Vagina (tissue), 2 donors: ENCODE measurements around the gene HSF5. TPM values are rescaled to one million over a fixed set of nuclear protein-coding genes. Genes with fewer than 3 reads are reported as not detected.
A peak's percentile ranks its signal among the peaks of the same experiment; 100 is the strongest.

ENCODE experiments used
- DNase-seq, 2 donors: peaks; one replicate each; pipeline ENCODE4 v3.0.0-alpha.2; 2017; ENCODE audit errors: extremely low spot score in 2 of 2
- H3K27ac ChIP-seq: fragments of 200-600 bp; sonication (generic); one replicate; pipeline ENCODE4 v1.5.1; 2019
- H3K27me3 ChIP-seq: fragments of 200-600 bp; sonication (generic); one replicate; pipeline ENCODE4 v1.5.1; 2019
- H3K36me3 ChIP-seq, 2 donors: fragments of 200-600 bp; sonication (generic); one replicate each; pipeline ENCODE4 v1.5.1; 2017 to 2019
- H3K4me1 ChIP-seq: fragments of 200-600 bp; sonication (generic); one replicate; pipeline ENCODE4 v1.5.1; 2019
- H3K4me3 ChIP-seq, 2 donors: fragments of 200-600 bp; sonication (generic); 1 replicate in 1 of 2; 2 replicates in 1 of 2; pipeline ENCODE4 v1.5.1; 2016 to 2019
- H3K9me3 ChIP-seq: fragments of 200-600 bp; sonication (generic); one replicate; pipeline ENCODE4 v1.5.1; 2019
- POLR2A ChIP-seq, 2 donors: fragments of 450-650 bp; IDR thresholded peaks; one replicate each; pipeline ENCODE4 v1.6.1; 2017; ENCODE audit warnings: antibody characterized with exemption in 2 of 2, mild to moderate bottlenecking in 2 of 2, moderate library complexity in 2 of 2
- POLR2AphosphoS5 ChIP-seq, 2 donors: sonication (generic); formaldehyde crosslinking; IDR thresholded peaks; one replicate each; pipeline ENCODE4 v1.9.0; 2017; ENCODE audit warnings: antibody characterized with exemption in 2 of 2, mild to moderate bottlenecking in 2 of 2, low read depth in 1 of 2; ENCODE audit not compliant: insufficient read depth in 1 of 2
- intact Hi-C: fragments of 100-400 bp; cut with DNase I; formaldehyde crosslinking; loops from one replicate; pipeline ENCODE4 v1.15.1; 2023
- total RNA-seq: library from RNA; depleted of rRNA; stranded (reverse); fragments of >200 nt; gene quantifications from one replicate; pipeline ENCODE4 v1.2.3, GENCODE V29; 2016
- TF ChIP-seq, protein P1 (sequence below), 3 experiments: fragments of 450-650 bp in 2 of 3; fragments of 200-600 bp in 1 of 3; sonication (generic) in 1 of 3; IDR thresholded peaks; one replicate each; pipeline ENCODE4 v1.5.1; 2017 to 2019; ENCODE audit warnings: antibody characterized with exemption in 3 of 3, mild to moderate bottlenecking in 2 of 3, moderate library complexity in 2 of 3

The HSF5 gene
- total RNA-seq, 1 donor from 2014 or later = 0.25 TPM

- TF ChIP-seq, protein P1, sequence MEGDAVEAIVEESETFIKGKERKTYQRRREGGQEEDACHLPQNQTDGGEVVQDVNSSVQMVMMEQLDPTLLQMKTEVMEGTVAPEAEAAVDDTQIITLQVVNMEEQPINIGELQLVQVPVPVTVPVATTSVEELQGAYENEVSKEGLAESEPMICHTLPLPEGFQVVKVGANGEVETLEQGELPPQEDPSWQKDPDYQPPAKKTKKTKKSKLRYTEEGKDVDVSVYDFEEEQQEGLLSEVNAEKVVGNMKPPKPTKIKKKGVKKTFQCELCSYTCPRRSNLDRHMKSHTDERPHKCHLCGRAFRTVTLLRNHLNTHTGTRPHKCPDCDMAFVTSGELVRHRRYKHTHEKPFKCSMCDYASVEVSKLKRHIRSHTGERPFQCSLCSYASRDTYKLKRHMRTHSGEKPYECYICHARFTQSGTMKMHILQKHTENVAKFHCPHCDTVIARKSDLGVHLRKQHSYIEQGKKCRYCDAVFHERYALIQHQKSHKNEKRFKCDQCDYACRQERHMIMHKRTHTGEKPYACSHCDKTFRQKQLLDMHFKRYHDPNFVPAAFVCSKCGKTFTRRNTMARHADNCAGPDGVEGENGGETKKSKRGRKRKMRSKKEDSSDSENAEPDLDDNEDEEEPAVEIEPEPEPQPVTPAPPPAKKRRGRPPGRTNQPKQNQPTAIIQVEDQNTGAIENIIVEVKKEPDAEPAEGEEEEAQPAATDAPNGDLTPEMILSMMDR (IDR thresholded peaks at IDR 0.05) = no peak
- TF ChIP-seq POLR2A (IDR thresholded peaks at IDR 0.05) (no peak), POLR2AphosphoS5 (IDR thresholded peaks at IDR 0.05; ENCODE audit: insufficient read depth in 1 of 2, low read depth in 1 of 2) (no peak)
- H3K4me1 ChIP-seq = no peaks in the 10 kb centered on the region
- no peaks in the 10 kb centered on the region for H3K27me3 ChIP-seq
- no peak for DNase-seq
- peak overlapping the region in 1 of 2 donors; percentile 12 for H3K4me3 ChIP-seq
- H3K36me3 ChIP-seq = no peaks in the 10 kb centered on the region
- H3K27ac ChIP-seq = no peak overlapping the region
- intact Hi-C loops = no loop called here
- H3K9me3 ChIP-seq = no peaks in the 10 kb centered on the region
These were observed 75.1 kb downstream of the HSF5 start for GRCh38 chr17:58412961-58413586.

- DNase-seq = no peak
- intact Hi-C loops = no loop called here
- H3K4me1 ChIP-seq = no peaks in the 10 kb centered on the region
- no peaks in the 10 kb centered on the region for H3K36me3 ChIP-seq
- H3K9me3 ChIP-seq = no peaks in the 10 kb centered on the region
- TF ChIP-seq POLR2AphosphoS5 (IDR thresholded peaks at IDR 0.05; ENCODE audit: insufficient read depth in 1 of 2, low read depth in 1 of 2) = no peak
- no peak for TF ChIP-seq POLR2A (IDR thresholded peaks at IDR 0.05)
- TF ChIP-seq, protein P1 (IDR thresholded peaks at IDR 0.05) = no peak
- H3K4me3 ChIP-seq = no peak overlapping the region
- H3K27ac ChIP-seq = no peak overlapping the region
- no peaks in the 10 kb centered on the region for H3K27me3 ChIP-seq
These were observed 76.0 kb downstream of the HSF5 start for GRCh38 chr17:58412064-58412703.

DNA sequence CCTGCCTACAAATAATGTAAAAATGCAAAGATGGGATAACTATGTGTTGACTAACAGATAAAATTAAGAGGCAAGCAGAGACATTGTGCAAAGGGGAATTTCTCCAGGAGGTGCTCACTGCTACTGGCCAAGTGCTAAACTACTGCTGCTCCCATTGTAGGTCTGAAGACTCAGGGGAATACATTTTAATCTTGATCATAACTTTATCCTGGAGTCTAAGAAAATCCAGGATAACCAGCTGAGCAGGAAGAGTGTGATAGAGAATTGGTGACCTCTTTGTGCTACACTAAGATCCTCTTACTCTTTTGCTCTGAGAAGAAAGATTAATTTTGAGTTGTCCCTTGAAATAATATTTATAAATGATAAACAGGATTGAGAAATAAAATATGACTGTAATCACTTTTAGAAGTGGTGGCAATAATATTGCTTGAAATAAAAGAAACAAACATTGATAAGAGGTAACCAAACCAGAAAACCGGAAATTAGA lies 76.8 kb downstream of the HSF5 start:
- Histone ChIP-seq H3K27me3 (no peaks in the 10 kb centered on the region), H3K4me1 (no peaks in the 10 kb centered on the region), H3K9me3 (no peaks in the 10 kb centered on the region), H3K4me3 (no peak overlapping the region), H3K27ac (no peak overlapping the region), H3K36me3 (no peaks in the 10 kb centered on the region)
- DNase-seq = no peak
- TF ChIP-seq POLR2A (IDR thresholded peaks at IDR 0.05) = no peak
- TF ChIP-seq, protein P1 (IDR thresholded peaks at IDR 0.05) = no peak
- TF ChIP-seq POLR2AphosphoS5 (IDR thresholded peaks at IDR 0.05; ENCODE audit: insufficient read depth in 1 of 2, low read depth in 1 of 2) = peak in 1 of 2 donors; percentile 8
- intact Hi-C loops = no loop called here

DNA sequence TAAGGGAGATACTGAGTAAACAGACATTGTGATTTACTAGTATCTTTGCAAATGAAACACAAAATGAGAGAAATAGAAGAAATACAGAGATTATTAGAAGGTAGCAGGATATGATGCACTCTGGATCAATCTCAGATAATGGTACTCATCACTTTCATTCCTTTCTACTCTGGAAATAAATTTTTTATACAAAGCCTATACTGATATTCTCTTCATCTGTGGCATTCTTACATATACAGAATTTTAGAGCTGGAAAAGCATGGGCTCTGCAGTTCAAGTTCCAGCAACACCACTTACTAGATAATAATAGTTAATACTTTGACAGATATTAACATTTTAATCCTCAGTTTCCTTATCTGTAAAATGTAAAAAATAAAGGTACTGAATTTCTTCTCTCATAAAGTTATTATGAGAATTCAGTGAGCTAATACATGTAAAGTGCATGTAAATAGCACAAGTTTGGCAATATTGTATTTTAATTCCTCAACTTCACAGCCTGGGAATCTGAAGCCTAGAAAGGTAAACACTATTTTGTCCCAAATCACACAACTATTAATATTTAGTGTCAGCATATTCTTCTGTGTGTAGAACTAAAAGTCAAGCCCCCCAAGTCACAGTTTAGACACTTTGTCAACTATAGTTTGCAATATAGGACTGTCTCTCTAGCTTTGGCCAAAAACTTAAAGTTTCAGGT lies 77.3 kb downstream of the HSF5 start:
- Histone ChIP-seq H3K4me3 (no peak overlapping the region), H3K27ac (no peak overlapping the region), H3K9me3 (no peaks in the 10 kb centered on the region), H3K4me1 (no peaks in the 10 kb centered on the region), H3K36me3 (no peaks in the 10 kb centered on the region), H3K27me3 (no peaks in the 10 kb centered on the region)
- intact Hi-C loops = no loop called here
- no peak for DNase-seq
- TF ChIP-seq POLR2AphosphoS5 (IDR thresholded peaks at IDR 0.05; ENCODE audit: insufficient read depth in 1 of 2, low read depth in 1 of 2) = no peak
- TF ChIP-seq, protein P1 (IDR thresholded peaks at IDR 0.05) = no peak
- no peak for TF ChIP-seq POLR2A (IDR thresholded peaks at IDR 0.05)
